GM19467 (cell line): ENCODE measurements around the gene HYAL2.

Source experiments
- ATAC-seq: cut with Tn5 transposase; IDR thresholded peaks from one replicate; pipeline ENCODE4 v1.9.1; 2021; ENCODE audit warnings: mild to moderate bottlenecking, moderate library complexity; ENCODE audit not compliant: unreplicated experiment

The HYAL2 gene, protein sequence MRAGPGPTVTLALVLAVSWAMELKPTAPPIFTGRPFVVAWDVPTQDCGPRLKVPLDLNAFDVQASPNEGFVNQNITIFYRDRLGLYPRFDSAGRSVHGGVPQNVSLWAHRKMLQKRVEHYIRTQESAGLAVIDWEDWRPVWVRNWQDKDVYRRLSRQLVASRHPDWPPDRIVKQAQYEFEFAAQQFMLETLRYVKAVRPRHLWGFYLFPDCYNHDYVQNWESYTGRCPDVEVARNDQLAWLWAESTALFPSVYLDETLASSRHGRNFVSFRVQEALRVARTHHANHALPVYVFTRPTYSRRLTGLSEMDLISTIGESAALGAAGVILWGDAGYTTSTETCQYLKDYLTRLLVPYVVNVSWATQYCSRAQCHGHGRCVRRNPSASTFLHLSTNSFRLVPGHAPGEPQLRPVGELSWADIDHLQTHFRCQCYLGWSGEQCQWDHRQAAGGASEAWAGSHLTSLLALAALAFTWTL

DNA sequence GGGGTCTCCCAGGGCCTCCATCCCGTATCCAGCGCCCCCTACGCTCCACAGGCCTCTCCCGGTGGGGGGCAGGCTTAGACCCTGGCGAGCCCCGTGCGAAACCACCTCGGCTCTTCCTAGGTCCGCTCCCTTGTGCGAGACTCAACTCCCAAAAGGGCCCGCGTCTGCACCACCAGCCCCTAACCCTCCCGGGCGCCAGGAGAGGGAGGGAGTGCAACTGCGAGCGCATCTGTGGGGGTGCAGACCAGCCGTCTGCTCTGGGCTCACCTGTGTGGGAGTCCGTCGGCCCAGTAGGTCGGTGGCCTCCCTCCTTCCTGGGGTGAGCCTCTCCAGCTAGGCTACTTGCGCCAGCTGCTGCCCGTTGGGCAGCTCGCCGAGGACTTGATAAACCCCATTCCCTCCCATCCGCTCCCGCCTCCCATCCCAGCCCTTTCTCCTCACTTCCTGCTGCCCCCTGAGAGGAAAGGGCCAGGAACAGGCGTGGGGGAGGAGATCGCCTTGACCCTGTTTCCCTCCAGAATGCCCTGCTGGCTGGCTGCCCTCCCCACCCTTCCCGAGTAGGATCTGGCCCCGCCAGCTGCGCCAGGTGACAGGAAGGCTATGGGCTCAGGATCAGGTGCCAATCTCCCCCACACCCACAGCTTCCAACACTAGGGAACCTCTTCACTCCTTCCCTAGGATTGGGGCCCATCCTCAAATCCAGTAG, at the start of gene HYAL2:
HYAL2 (minus strand) TSS at position 360 of the 706 bp plus-strand sequence. CDS start 2,256 bp downstream, outside the sequence.
- ATAC-seq, result no peak

DNA sequence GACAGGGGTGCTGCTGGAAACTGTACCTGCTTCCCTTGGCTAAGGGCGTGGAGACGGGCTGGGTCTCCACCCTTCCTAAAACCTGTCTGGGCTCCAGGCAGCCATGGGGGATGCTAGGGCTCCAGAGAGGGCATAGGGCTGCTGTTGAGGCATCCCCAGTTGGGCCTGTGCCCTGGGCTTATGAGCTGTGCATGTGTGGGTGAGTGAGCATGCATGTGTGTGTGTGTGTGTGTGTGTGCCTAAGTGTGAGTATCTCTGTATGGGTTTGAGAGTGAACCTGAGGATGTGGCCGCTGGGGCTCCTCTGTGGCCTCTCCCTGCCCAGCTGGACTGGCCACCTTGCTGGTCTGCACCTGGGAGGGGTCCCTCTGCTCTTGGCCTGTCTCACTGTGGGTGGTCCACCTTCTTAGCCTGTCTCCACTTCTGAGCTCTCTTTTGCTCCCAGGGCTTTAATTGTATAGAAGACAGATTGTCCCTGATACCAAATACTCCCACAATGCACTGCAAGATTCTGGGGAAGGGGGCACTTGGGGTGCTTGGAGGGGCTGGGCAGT, 48.7 kb upstream of the HYAL2 start:
- ATAC-seq, result no peak

DNA sequence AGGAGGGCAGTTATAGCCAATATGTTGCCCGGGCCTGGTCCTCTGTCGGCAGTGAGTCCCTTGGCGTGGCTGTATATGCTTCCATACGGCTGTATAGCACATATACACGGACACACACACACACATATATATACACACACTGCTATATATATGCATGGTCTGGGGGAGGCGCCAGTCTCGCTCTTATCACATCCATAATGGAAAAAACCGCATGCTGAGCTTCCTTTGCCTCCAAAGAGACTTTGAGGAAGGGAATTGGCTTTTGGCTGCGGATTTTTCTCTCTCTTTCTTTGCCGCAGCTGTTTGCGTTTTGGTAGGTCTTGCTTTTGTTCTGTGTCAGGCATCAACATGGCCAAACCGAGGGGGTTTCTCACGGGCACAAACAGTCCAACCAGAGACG, 48.0 kb upstream of the HYAL2 start:
- no peak for ATAC-seq

DNA sequence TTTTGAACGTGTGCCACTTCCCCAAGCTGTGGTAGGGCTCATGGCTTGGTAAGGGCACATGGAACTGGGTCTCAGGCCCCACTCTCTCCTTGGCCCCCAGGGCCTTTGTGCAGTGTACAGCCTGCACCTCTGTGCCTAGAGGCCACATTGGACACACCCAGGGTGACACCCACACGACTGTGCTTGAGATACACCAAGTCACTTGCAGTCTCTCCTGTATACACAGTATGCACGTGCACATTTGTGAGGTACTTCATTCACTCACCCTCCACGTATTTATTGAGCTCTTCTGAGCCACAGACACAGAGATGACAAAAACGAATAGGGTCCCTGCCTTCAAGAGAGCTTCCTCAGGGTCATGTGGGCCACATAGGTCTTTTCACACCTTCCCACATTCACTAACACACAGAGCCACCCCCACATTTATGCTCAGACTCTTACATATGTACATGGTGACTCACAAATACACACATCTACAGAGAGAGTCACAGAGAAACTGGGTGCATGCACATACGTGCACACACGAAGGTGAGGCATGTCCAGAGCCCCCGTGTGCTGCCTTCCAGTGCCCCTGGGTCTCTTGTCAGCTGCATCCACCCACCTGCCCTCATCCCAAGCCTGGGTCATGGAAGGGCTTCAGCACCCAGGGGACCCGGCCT, 46.6 kb upstream of the HYAL2 start:
- no peak for ATAC-seq

DNA sequence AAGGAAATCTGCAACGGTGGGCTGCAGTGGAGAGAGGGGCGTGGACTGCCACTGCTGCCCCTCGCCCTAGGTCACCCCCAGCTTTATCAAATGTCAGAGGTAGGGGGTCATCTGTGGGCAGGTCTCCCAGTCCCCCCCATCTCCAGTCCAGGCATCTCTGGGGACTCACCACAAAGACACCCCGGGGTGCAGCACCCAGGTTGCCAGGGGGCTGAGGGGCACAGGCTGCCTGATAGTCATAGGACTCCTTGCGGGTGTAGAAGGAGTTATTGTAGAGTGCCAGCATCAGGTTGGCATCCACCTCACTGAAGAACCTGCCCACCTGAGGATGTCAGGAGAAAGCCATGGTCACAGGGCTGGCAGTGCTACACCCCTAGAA, 43.3 kb upstream of the HYAL2 start:
- ATAC-seq, result no peak

DNA sequence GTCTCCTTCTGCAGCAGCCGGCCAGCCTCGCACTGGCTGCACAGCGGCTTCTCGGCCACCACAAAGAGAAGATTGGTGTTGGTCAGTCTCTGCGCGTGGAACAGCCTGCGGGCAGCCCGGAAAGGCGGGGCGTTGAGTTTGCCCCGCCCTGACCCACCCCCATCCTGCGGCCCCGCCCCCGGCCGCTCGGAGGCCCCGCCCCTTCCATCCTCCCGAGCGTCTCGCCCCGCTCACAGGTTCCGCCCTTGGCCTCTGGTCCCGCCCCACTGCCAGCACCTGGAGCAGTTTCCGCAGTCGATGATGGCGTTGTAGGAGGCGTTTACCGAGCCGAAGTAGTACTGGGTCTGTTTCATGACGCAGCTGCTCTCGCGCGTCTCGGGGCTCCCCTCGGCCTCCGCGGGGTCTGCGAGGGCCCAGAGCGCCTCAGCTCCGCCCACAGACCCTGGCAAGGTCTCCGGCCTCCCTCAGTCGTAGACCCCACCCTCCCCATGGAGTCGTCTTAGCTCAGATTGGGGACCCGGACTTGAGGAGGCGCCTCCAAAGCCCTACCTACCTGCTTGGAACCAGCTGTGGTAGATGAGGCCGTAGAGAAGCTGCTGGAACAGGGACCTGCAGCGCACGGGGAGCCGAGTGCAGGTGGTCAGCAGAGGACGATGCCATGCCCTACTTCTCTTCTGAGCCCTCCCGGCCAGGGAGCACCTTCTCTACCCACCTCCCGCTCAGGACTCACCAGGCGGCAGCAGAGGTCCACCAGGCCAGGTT, 42.7 kb upstream of the HYAL2 start:
- peak; percentile 86 for ATAC-seq

DNA sequence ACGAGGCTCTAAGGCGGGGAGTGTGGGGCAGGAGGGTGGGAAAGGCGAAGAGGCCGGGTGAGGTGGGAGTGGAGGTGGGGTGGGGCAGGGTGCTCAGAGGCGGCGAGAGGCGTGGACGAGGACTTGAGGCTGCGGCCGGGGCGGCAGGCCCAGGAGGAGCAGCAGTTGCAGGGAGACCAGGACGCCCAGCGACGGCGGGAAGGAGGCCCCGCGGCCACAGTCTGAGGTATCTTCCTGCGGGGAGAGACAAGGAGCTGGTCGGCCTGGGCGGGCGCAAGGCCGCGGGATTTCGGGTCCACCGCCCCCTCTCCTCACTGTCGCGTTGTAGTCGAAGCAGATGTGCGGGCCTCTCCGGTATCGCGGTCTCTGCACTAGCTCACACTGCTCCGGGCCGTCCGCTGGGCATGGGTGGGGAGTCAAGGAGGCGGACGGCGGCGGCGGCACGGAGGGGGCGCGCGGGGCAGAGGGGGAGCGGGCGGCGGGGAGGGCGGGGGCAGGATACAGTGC, 42.1 kb upstream of the HYAL2 start:
- ATAC-seq, result no peak

DNA sequence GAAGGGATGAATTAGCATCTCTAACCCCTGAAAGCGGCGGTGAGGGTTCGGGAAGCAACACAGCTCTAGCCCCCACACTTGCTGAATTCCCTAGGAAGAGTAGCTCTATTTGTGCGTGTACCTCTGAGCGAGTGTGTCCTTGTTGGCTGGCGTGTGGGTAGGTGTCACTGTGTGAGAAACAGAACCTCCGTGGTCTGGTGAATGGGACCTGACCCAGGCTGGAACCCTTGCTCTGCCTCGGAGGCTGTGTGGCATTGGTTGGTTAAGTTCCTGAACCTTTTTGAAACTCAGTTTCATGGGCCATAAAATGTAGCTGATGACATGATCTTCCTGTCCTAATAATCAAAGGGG, 37.2 kb upstream of the HYAL2 start:
- ATAC-seq, result no peak

DNA sequence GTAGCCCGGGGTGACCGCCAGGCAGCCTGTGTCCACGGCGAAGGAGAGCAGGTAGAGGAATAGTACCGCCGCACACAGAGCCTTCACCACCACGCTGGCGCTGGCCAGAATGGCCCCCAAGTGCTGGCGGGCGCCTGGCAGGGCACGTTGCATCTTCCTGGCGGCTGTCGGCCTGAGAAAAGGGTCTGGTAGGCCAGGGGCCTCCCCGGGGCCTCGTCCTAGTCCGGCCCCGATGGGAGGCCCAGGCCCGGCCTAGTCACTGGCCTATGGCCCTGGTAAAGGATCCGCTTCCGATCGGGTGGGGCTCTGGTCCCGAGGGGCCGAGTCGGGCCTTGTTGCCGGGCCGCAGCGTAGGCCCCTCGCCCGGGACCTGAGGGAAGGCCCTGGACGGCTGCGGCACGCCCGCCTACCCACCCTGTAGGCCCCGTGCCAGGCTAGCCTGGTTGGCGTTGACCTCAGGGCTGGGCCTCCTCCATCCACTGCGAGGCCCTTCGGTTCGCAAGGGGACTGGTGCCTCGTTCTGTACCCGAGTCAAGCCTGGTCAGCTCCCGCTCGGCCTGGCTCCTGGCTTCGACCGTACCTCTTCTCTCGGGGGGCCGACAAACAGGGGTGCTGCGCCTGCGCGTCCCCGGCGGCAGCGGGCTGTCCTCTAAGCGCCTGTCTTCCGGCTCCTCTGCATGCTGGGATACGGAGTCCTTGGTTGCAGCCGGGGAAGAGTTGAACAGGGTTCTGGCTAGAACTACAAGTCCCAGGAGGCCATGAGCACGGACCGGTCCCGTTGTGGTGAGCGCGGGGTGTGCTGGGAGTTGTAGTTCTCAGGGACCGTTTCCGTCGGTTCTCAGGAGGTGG, 36.6 kb upstream of the HYAL2 start, which contains the start of gene TMEM115:
TMEM115 (minus strand) TSS at position 611 of the 849 bp plus-strand sequence; CDS start at position 153, 458 bp downstream.
- ATAC-seq, result peak; percentile 98

DNA sequence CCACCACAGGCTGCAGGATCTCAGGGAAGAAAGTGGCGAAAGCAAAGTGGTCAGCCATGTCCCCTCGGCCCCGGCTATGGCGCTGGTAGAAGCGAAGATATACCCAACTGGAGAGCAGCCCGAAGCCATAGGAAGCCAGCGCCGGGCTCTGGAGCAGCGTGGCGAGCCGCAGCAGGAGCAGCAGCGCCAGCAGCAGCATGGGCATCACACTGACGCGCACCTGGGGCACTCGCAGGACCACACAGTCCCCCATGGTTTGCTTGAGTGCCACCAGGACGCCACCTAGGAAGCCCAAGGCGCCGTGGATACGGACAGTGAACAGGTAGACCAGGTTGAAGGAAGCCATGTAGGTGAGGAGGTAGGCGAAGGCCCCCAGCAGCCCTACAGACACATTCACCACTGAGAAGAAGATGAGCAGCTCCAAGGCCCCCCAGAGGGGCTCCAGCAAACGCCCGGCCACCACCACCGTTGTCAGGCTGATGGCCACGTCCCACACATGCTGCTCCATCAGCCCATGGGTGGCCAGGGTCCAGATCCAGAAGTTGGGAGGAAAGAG, 35.9 kb upstream of the HYAL2 start:
- ATAC-seq, result no peak

DNA sequence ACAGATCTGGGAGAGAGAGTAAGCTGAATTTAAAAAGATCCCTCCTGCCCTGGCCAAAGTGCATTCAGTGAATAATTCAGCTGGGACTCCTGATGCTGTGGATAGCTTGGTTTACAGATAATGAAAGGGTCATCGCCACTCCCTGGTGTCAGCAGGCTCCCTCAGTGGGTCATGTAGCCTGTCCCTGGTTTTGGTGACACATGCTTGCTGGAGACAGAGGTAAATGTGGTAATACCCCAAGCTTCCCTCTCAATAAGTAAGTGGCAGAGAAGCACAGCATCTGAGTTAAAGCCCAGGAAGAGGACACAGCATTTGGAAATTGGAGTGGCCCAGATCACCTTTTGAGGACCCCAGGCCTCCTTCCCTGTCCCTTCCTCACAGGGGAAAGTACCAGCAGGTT, 34.9 kb upstream of the HYAL2 start:
- ATAC-seq, result no peak

DNA sequence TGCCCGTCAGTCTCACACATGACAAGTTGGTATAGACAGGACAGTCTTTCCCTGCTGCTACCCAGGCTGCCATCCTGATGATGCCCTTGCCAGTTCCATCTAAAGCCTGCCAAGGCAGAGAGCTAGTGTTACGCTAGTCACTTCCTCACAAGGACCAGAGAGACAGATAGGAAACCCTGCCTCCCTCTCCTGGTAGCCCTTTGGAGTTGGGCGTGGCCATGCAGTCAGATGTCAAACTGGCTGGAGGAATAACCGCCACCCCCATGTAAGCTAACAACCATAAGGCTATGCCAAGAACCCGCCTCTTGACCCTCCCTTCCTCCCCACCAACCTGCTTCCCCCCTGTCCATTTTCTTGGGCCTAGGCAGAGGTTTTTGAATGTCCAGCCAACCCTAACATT, 34.0 kb upstream of the HYAL2 start:
- no peak for ATAC-seq

DNA sequence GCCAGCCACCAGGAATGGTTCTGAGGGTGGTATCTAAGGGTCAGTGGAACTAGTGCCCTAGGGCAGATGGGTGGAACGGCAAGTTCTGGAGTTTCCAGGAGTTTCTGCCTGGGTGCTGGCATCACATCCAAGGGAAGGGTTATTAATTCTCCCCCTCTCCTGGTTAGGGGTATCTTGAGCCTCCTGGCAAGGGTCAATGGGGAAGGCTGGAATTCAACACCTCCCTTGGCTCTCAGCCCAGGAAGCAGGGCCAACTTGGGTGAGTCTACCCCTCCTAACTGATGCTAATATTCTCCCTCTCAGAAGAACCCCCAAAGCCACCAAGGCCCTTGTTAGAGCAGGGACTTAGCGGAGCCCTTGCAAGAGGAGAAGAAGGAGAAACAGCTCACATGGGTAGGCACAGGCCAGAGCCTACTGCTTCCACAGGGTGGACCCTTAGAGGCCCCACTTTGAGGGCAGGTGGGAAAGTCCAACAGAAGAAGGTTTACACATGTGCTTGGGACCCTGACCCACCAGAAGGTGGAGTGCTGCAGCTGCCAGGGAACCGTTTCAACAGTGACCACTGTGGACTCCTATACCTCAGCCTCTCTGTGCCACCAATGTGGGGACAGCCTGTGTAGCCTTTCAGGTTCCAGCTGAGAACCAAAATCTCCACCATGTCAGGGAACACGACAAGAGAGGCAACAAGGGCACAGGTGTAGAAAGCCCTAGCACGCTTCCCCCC, 33.4 kb upstream of the HYAL2 start:
- no peak for ATAC-seq

DNA sequence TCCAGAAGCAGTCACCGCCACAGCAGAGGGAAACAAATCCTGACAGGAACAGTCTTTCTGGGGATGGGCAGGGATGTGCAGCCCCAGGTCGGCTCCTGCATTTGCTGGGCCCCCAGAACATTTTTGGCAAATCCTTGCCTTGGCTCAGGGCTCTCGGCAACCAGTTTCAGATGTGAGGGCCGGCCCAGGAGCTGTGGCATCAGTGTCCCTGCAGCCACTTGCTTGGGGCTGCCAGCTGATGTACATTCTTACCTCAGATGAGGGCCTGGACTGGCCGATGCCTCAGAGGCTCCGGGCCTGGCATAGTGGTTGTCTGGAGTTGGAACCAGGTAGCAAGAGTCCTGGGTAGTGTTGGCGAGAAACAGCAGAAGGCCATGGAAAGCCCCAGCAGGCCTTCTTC, 32.3 kb upstream of the HYAL2 start:
- no peak for ATAC-seq

DNA sequence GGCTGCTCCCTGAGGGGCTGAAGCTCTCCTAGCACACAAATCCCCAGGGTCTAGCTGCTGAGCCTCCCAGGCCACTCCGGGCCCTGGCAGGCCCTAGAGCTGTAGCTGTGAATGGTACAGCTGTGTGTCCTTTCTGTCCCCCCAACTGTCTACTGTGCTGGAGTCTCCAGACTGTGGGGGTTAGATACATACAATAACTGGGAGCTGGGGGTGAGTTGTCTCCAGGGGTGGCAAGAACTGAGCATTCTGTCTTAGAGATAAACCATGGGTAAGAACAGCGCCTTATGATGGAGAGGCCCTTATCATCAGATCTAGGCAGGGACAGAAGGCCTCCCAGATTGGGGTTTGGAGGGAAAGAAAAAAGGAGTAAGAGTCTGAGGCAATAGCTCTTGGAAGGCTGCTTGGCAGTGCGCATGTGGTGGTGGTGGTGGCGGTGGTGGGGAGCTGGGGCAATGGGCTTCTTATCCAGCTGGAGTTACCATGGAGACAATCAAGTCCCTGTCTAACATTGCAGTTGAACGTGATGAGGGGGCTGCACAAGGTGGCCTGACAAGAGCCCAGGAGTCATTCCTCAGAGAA, 31.7 kb upstream of the HYAL2 start:
- no peak for ATAC-seq

DNA sequence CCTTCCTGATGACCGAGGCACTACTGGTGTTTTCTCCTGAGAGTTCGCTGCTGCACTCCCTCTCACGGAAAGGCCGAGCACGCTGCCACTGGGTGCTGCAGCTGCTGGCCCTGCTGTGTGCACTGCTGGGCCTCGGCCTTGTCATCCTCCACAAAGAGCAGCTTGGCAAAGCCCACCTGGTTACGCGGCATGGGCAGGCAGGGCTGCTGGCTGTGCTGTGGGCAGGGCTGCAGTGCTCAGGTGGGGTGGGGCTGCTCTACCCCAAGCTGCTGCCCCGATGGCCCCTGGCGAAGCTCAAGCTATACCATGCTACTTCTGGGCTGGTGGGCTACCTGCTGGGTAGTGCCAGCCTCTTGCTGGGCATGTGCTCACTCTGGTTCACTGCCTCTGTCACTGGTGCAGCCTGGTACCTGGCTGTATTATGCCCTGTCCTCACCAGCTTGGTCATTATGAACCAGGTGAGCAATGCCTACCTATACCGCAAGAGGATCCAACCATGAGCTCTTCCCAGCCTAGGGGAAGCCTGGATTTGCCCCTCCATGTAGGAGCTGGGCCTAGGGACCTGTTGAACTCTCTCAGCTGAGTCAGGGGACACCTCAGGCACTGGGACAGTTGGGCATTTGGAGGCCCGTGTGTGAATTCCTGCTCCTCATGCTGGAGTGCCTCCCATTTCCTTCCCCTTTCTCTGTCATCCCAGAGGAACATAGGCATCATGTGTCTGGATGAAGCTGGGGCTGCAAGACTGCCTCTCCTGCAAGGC, 30.9 kb upstream of the HYAL2 start:
- no peak for ATAC-seq

DNA sequence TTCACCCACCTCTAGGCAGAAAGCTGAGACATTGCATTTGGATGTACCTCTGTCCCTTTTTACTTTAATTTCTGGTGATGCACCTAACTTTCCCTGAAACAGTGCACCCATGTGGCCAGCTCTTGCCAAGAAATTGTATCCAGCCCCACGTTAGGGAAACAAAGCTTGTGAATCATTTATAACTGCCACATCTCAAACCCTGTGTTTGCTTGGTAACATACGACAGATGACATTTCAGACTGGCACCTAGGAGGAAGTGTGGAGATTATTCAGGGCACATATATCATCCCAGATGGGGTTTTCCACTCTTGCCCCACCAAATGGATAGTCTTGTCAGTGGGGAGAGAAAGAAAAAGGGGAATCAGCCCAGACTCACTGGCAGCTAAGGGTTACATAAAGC, 30.2 kb upstream of the HYAL2 start:
- no peak for ATAC-seq

DNA sequence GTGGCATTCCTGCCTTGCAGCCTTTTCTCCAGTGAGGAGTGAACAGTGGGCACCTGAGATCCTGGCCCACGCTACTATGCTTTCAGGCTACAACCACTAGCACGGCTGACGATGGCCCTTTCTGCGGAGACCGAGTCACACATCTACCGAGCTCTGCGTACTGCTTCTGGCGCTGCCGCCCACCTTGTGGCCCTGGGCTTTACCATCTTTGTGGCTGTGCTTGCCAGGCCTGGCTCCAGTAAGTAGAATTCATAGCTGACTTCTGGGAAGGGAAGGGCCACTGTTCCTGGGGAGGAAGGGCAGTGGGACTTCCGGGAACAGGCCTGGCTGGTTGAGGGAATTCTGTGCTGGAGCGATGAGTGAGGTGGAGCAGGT, 28.8 kb upstream of the HYAL2 start:
- ATAC-seq, result no peak
